NT2/D1 (cell line): Measurements from ENCODE around the gene SLC22A4.

ENCODE experiments used
- SUZ12 ChIP-seq: IDR thresholded peaks from 2 replicates; pipeline ENCODE4 v1.6.1; 2011; ENCODE audit not compliant: insufficient read length, insufficient read depth; ENCODE audit errors: extremely low read depth
- YY1 ChIP-seq: IDR thresholded peaks from 2 replicates; pipeline ENCODE4 v1.6.1; 2011; ENCODE audit not compliant: insufficient read length, insufficient read depth
- ZNF274 ChIP-seq: IDR thresholded peaks from 2 replicates; pipeline ENCODE4 v1.6.1; 2011; ENCODE audit warnings: mild to moderate bottlenecking, low read depth, low read length

- TF ChIP-seq ZNF274 (no peak), YY1 (no peak), SUZ12 (no peak)
These were observed 4.4 kb downstream of the SLC22A4 start for GRCh38 chr5:132298298-132299212.
